ENCODE data around the gene ATP1A1.

ATP1A1 gene

GRCh38 chr1:116429821-116430374, 56.9 kb downstream of the ATP1A1 start:
- Histone ChIP-seq H3K36me3 (ENCODE audit: control insufficient read depth in 5 of 5, insufficient read depth in 5 of 5, low read length in 5 of 5) (no peaks in the 10 kb centered on the region), H3K9ac (ENCODE audit: low read length in 5 of 5) (no peak overlapping the region), H3K27ac (ENCODE audit: low read depth, low read length) (no peak overlapping the region), H3K4me3 (ENCODE audit: low read depth in 1 of 5, low read length in 5 of 5) (no peak overlapping the region), H3K27me3 (ENCODE audit: control insufficient read depth in 5 of 5, insufficient read depth in 4 of 5, low read length in 5 of 5) (no peaks in the 10 kb centered on the region), H3K4me1 (ENCODE audit: control insufficient read depth in 5 of 5, insufficient read depth in 5 of 5, low read length in 5 of 5) (peaks cover 0 to 11% (median 6%) of the 10 kb centered on the region in 5 donors), H3K9me3 (ENCODE audit: control insufficient read depth in 5 of 5, low read length in 5 of 5) (peaks cover 0 to 3% (median 0%) of the 10 kb centered on the region in 5 donors)

- Histone ChIP-seq H3K4me1 (ENCODE audit: control insufficient read depth in 5 of 5, insufficient read depth in 5 of 5, low read length in 5 of 5) (peaks cover 0 to 11% (median 6%) of the 10 kb centered on the region in 5 donors), H3K27ac (ENCODE audit: low read depth, low read length) (no peak overlapping the region), H3K9ac (ENCODE audit: low read length in 5 of 5) (no peak overlapping the region), H3K36me3 (ENCODE audit: control insufficient read depth in 5 of 5, insufficient read depth in 5 of 5, low read length in 5 of 5) (no peaks in the 10 kb centered on the region), H3K4me3 (ENCODE audit: low read depth in 1 of 5, low read length in 5 of 5) (no peak overlapping the region), H3K9me3 (ENCODE audit: control insufficient read depth in 5 of 5, low read length in 5 of 5) (peaks cover 0 to 3% (median 0%) of the 10 kb centered on the region in 5 donors), H3K27me3 (ENCODE audit: control insufficient read depth in 5 of 5, insufficient read depth in 4 of 5, low read length in 5 of 5) (no peaks in the 10 kb centered on the region)
Observed at GRCh38 chr1:116431870-116432500, 58.9 kb downstream of the ATP1A1 start.

GRCh38 chr1:116432655-116433265, 59.7 kb downstream of the ATP1A1 start:
- Histone ChIP-seq H3K9ac (ENCODE audit: low read length in 5 of 5) (no peak overlapping the region), H3K36me3 (ENCODE audit: control insufficient read depth in 5 of 5, insufficient read depth in 5 of 5, low read length in 5 of 5) (no peaks in the 10 kb centered on the region), H3K27ac (ENCODE audit: low read depth, low read length) (peak overlapping the region; percentile 20), H3K4me3 (ENCODE audit: low read depth in 1 of 5, low read length in 5 of 5) (no peak overlapping the region), H3K27me3 (ENCODE audit: control insufficient read depth in 5 of 5, insufficient read depth in 4 of 5, low read length in 5 of 5) (no peaks in the 10 kb centered on the region), H3K4me1 (ENCODE audit: control insufficient read depth in 5 of 5, insufficient read depth in 5 of 5, low read length in 5 of 5) (peaks cover 0 to 11% (median 6%) of the 10 kb centered on the region in 5 donors), H3K9me3 (ENCODE audit: control insufficient read depth in 5 of 5, low read length in 5 of 5) (peaks cover 0 to 3% (median 0%) of the 10 kb centered on the region in 5 donors)

GRCh38 chr1:116433275-116434257, 60.5 kb downstream of the ATP1A1 start:
- Histone ChIP-seq H3K4me1 (ENCODE audit: control insufficient read depth in 5 of 5, insufficient read depth in 5 of 5, low read length in 5 of 5) (peaks cover 0 to 11% (median 6%) of the 10 kb centered on the region in 5 donors), H3K36me3 (ENCODE audit: control insufficient read depth in 5 of 5, insufficient read depth in 5 of 5, low read length in 5 of 5) (no peaks in the 10 kb centered on the region), H3K4me3 (ENCODE audit: low read depth in 1 of 5, low read length in 5 of 5) (no peak overlapping the region), H3K27ac (ENCODE audit: low read depth, low read length) (peak overlapping the region; percentile 20), H3K9ac (ENCODE audit: low read length in 5 of 5) (no peak overlapping the region), H3K9me3 (ENCODE audit: control insufficient read depth in 5 of 5, low read length in 5 of 5) (peaks cover 0 to 3% (median 0%) of the 10 kb centered on the region in 5 donors), H3K27me3 (ENCODE audit: control insufficient read depth in 5 of 5, insufficient read depth in 4 of 5, low read length in 5 of 5) (no peaks in the 10 kb centered on the region)

GRCh38 chr1:116434849-116435248, 61.8 kb downstream of the ATP1A1 start:
- Histone ChIP-seq H3K9me3 (ENCODE audit: control insufficient read depth in 5 of 5, low read length in 5 of 5) (peaks cover 0 to 3% (median 0%) of the 10 kb centered on the region in 5 donors), H3K9ac (ENCODE audit: low read length in 5 of 5) (no peak overlapping the region), H3K27ac (ENCODE audit: low read depth, low read length) (no peak overlapping the region), H3K4me3 (ENCODE audit: low read depth in 1 of 5, low read length in 5 of 5) (no peak overlapping the region), H3K36me3 (ENCODE audit: control insufficient read depth in 5 of 5, insufficient read depth in 5 of 5, low read length in 5 of 5) (no peaks in the 10 kb centered on the region), H3K4me1 (ENCODE audit: control insufficient read depth in 5 of 5, insufficient read depth in 5 of 5, low read length in 5 of 5) (peaks cover 0 to 11% (median 6%) of the 10 kb centered on the region in 5 donors), H3K27me3 (ENCODE audit: control insufficient read depth in 5 of 5, insufficient read depth in 4 of 5, low read length in 5 of 5) (no peaks in the 10 kb centered on the region)

- H3K27me3 ChIP-seq (ENCODE audit: control insufficient read depth in 5 of 5, insufficient read depth in 4 of 5, low read length in 5 of 5), result no peaks in the 10 kb centered on the region
- H3K36me3 ChIP-seq (ENCODE audit: control insufficient read depth in 5 of 5, insufficient read depth in 5 of 5, low read length in 5 of 5), result no peaks in the 10 kb centered on the region
- H3K4me1 ChIP-seq (ENCODE audit: control insufficient read depth in 5 of 5, insufficient read depth in 5 of 5, low read length in 5 of 5), result peaks cover 0 to 11% (median 6%) of the 10 kb centered on the region in 5 donors
- H3K4me3 ChIP-seq (ENCODE audit: low read depth in 1 of 5, low read length in 5 of 5), result no peak overlapping the region
- H3K27ac ChIP-seq (ENCODE audit: low read depth, low read length), result no peak overlapping the region
- H3K9me3 ChIP-seq (ENCODE audit: control insufficient read depth in 5 of 5, low read length in 5 of 5), result peaks cover 0 to 3% (median 0%) of the 10 kb centered on the region in 5 donors
- H3K9ac ChIP-seq (ENCODE audit: low read length in 5 of 5), result no peak overlapping the region
Observed at GRCh38 chr1:116435806-116436610, 63.0 kb downstream of the ATP1A1 start.

- Histone ChIP-seq H3K4me3 (ENCODE audit: low read depth in 1 of 5, low read length in 5 of 5) (no peak overlapping the region), H3K9me3 (ENCODE audit: control insufficient read depth in 5 of 5, low read length in 5 of 5) (peaks cover 0 to 3% (median 0%) of the 10 kb centered on the region in 5 donors), H3K4me1 (ENCODE audit: control insufficient read depth in 5 of 5, insufficient read depth in 5 of 5, low read length in 5 of 5) (peaks cover 0 to 11% (median 6%) of the 10 kb centered on the region in 5 donors), H3K36me3 (ENCODE audit: control insufficient read depth in 5 of 5, insufficient read depth in 5 of 5, low read length in 5 of 5) (no peaks in the 10 kb centered on the region), H3K9ac (ENCODE audit: low read length in 5 of 5) (no peak overlapping the region), H3K27me3 (ENCODE audit: control insufficient read depth in 5 of 5, insufficient read depth in 4 of 5, low read length in 5 of 5) (no peaks in the 10 kb centered on the region), H3K27ac (ENCODE audit: low read depth, low read length) (no peak overlapping the region)
Observed at GRCh38 chr1:116436611-116436970, 63.5 kb downstream of the ATP1A1 start.

- no peak overlapping the region for H3K27ac ChIP-seq (ENCODE audit: low read depth, low read length)
- H3K4me3 ChIP-seq (ENCODE audit: low read depth in 1 of 5, low read length in 5 of 5), result no peak overlapping the region
- H3K36me3 ChIP-seq (ENCODE audit: control insufficient read depth in 5 of 5, insufficient read depth in 5 of 5, low read length in 5 of 5), result no peaks in the 10 kb centered on the region
- peaks cover 0 to 3% (median 0%) of the 10 kb centered on the region in 5 donors for H3K9me3 ChIP-seq (ENCODE audit: control insufficient read depth in 5 of 5, low read length in 5 of 5)
- H3K27me3 ChIP-seq (ENCODE audit: control insufficient read depth in 5 of 5, insufficient read depth in 4 of 5, low read length in 5 of 5), result no peaks in the 10 kb centered on the region
- H3K4me1 ChIP-seq (ENCODE audit: control insufficient read depth in 5 of 5, insufficient read depth in 5 of 5, low read length in 5 of 5), result no peaks in the 10 kb centered on the region
- no peak overlapping the region for H3K9ac ChIP-seq (ENCODE audit: low read length in 5 of 5)
Observed at GRCh38 chr1:116439701-116440100, 66.7 kb downstream of the ATP1A1 start.

- no peaks in the 10 kb centered on the region for H3K36me3 ChIP-seq (ENCODE audit: control insufficient read depth in 5 of 5, insufficient read depth in 5 of 5, low read length in 5 of 5)
- H3K9me3 ChIP-seq (ENCODE audit: control insufficient read depth in 5 of 5, low read length in 5 of 5), result no peaks in the 10 kb centered on the region
- no peak overlapping the region for H3K27ac ChIP-seq (ENCODE audit: low read depth, low read length)
- H3K9ac ChIP-seq (ENCODE audit: low read length in 5 of 5), result no peak overlapping the region
- H3K4me3 ChIP-seq (ENCODE audit: low read depth in 1 of 5, low read length in 5 of 5), result no peak overlapping the region
- H3K27me3 ChIP-seq (ENCODE audit: control insufficient read depth in 5 of 5, insufficient read depth in 4 of 5, low read length in 5 of 5), result no peaks in the 10 kb centered on the region
- no peaks in the 10 kb centered on the region for H3K4me1 ChIP-seq (ENCODE audit: control insufficient read depth in 5 of 5, insufficient read depth in 5 of 5, low read length in 5 of 5)
Observed at GRCh38 chr1:116440731-116441130, 67.7 kb downstream of the ATP1A1 start.
